Body of pancreas (tissue), 4 donors: Measurements from ENCODE around the gene SHISA5. TPM values are rescaled to one million over a fixed set of nuclear protein-coding genes. Genes with fewer than 3 reads are reported as not detected.
"Not testable (repeated sequence)": the region's sequence is repeated elsewhere in the genome, so short reads cannot be mapped to it uniquely, and the experiment has no call there.

Experiments used
- ATAC-seq: fragments of 150-250 bp; one replicate; pipeline ENCODE4 v1.9.1; 2016
- DNase-seq, 4 donors: peaks; one replicate each; pipeline ENCODE4 v3.0.0-alpha.2; 2019
- H3K27ac ChIP-seq, 4 donors: fragments of 200-600 bp; sonication (generic); 1 replicate in 3 of 4; 2 replicates in 1 of 4; pipeline versions ENCODE4 v1.5.1 to v1.6.1; 2016 to 2019; ENCODE audit warnings: mild to moderate bottlenecking in 1 of 4, mixed read lengths in 1 of 4, moderate library complexity in 1 of 4
- H3K27me3 ChIP-seq, 2 donors: fragments of 200-600 bp; sonication (generic); one replicate each; pipeline ENCODE4 v1.6.0; 2016; ENCODE audit warnings: mild to moderate bottlenecking in 1 of 2
- H3K36me3 ChIP-seq, 2 donors: fragments of 200-600 bp; sonication (generic); replicated peaks in 1 of 2; 2 replicates each; pipeline ENCODE4 v1.5.1; 2016; ENCODE audit warnings: low read depth in 2 of 2; ENCODE audit not compliant: insufficient read depth in 1 of 2
- H3K4me1 ChIP-seq: fragments of 200-600 bp; sonication (generic); one replicate; pipeline ENCODE4 v1.6.0; 2016
- H3K4me3 ChIP-seq, 2 donors: fragments of 200-600 bp; sonication (generic); 1 replicate in 1 of 2; 2 replicates in 1 of 2; pipeline ENCODE4 v1.5.1; 2016 to 2019
- H3K9me3 ChIP-seq, 3 donors: fragments of 200-600 bp; sonication (generic); 1 replicate in 2 of 3; 2 replicates in 1 of 3; pipeline ENCODE4 v1.5.1; 2016
- POLR2A ChIP-seq, 3 donors: fragments of 450-650 bp; IDR thresholded peaks; one replicate each; pipeline ENCODE4 v1.6.1; 2016; ENCODE audit warnings: antibody characterized with exemption in 3 of 3, mild to moderate bottlenecking in 2 of 3
- WGBS, 2 donors: methylation state at CpG; one replicate each; pipeline ENCODE4 v1.1.5; 2017; 5-methylcytosine and 5-hydroxymethylcytosine counted together
- intact Hi-C: fragments of 100-400 bp; cut with DNase I; formaldehyde crosslinking; loops from one replicate; pipeline ENCODE4 v1.15.1; 2023
- total RNA-seq, 2 donors: library from RNA; depleted of rRNA; stranded (reverse); fragments of >200 nt; gene quantifications; one replicate each; pipeline ENCODE4 v1.1.0, GENCODE V29; 2016
- TF ChIP-seq, protein P1 (sequence below), 7 experiments: fragments of 450-650 bp in 4 of 7; fragments of 200-600 bp in 3 of 7; sonication (generic) in 3 of 7; IDR thresholded peaks; one replicate each; pipeline ENCODE4 v1.5.1; 2016 to 2019; ENCODE audit warnings: antibody characterized with exemption in 7 of 7

SHISA5 gene
- total RNA-seq, 2 donors from 2014 or later: 46.5 to 48.5 TPM

GRCh38 chr3:48465531-48466378 is 38.2 kb downstream of the SHISA5 start:
- DNase-seq: peak; percentile 98 to 100 (median 100)
- Histone ChIP-seq H3K27me3 (no peaks in the 10 kb centered on the region), H3K4me3 (peak overlapping the region in 1 of 2 donors; percentile 17), H3K4me1 (peaks cover 55% of the 10 kb centered on the region), H3K36me3 (peaks cover under 1 to 2% of the 10 kb centered on the region in 2 donors), H3K27ac (peak overlapping the region; percentile 98 to 100 (median 99)), H3K9me3 (no peaks in the 10 kb centered on the region)
- intact Hi-C loops: no loop called here
- peak; percentile 93 for ATAC-seq
- peak; percentile 90 to 98 (median 96) for TF ChIP-seq POLR2A (IDR thresholded peaks at IDR 0.05)
- TF ChIP-seq, protein P1, sequence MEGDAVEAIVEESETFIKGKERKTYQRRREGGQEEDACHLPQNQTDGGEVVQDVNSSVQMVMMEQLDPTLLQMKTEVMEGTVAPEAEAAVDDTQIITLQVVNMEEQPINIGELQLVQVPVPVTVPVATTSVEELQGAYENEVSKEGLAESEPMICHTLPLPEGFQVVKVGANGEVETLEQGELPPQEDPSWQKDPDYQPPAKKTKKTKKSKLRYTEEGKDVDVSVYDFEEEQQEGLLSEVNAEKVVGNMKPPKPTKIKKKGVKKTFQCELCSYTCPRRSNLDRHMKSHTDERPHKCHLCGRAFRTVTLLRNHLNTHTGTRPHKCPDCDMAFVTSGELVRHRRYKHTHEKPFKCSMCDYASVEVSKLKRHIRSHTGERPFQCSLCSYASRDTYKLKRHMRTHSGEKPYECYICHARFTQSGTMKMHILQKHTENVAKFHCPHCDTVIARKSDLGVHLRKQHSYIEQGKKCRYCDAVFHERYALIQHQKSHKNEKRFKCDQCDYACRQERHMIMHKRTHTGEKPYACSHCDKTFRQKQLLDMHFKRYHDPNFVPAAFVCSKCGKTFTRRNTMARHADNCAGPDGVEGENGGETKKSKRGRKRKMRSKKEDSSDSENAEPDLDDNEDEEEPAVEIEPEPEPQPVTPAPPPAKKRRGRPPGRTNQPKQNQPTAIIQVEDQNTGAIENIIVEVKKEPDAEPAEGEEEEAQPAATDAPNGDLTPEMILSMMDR (IDR thresholded peaks at IDR 0.05): peak; percentile 60 to 98 (median 95)
- 0 to 1% methylated on average over 5 to 21 of the region's 21 CpGs for WGBS, 2 donors

GRCh38 chr3:48465237-48465530 is 38.8 kb downstream of the SHISA5 start:
- H3K9me3 ChIP-seq: no peaks in the 10 kb centered on the region

DNA sequence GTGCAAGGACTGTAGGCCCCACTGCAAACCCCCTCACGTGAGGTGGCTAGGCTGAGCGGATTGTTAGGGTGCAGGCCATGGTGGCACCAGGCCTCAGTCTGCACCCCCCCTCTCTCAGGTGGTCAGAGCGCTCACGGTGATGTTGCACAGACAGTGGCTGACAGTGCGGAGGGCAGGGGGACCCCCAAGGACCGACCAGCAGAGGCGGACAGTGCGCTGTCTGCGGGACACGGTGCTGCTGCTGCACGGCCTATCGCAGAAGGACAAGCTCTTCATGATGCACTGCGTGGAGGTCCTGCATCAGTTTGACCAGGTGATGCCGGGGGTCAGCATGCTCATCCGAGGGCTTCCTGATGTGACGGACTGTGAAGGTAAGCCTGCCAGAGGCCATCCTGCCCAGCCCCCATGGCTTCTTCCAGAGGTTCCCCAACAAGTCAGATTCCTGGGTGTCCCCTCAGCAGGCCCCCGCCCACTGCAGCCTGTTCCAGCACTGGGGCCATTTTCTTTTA is 39.2 kb downstream of the SHISA5 start:
- Histone ChIP-seq H3K27ac (peak overlapping the region; percentile 93 to 100 (median 99)), H3K27me3 (no peaks in the 10 kb centered on the region), H3K9me3 (no peaks in the 10 kb centered on the region), H3K36me3 (peaks cover 9 to 10% of the 10 kb centered on the region in 2 donors), H3K4me3 (no peak overlapping the region), H3K4me1 (peaks cover 45% of the 10 kb centered on the region)
- DNase-seq (peak in 1 of 4 donors; percentile 31), ATAC-seq (no peak)
- intact Hi-C loops: loop anchor here (5.0 kb wide), 3 partner anchors 43 to 98 kb away; partner anchors contain the start of gene UCN2
- TF ChIP-seq, protein P1 (IDR thresholded peaks at IDR 0.05): no peak
- no peak for TF ChIP-seq POLR2A (IDR thresholded peaks at IDR 0.05)
- 92 to 97% methylated on average over 10 to 17 of the region's 17 CpGs for WGBS, 2 donors

More at GRCh38 chr3:48465237-48465530, 38.8 kb downstream of the SHISA5 start:
- Histone ChIP-seq H3K4me3 (no peak overlapping the region), H3K27ac (peak overlapping the region; percentile 93 to 100 (median 99)), H3K27me3 (no peaks in the 10 kb centered on the region), H3K4me1 (peaks cover 49% of the 10 kb centered on the region), H3K36me3 (peaks cover 5 to 6% of the 10 kb centered on the region in 2 donors)
- WGBS, 2 donors: 9 to 12% methylated on average over 4 to 7 of the region's 7 CpGs
- ATAC-seq (peak; percentile 1), DNase-seq (no peak)
- intact Hi-C loops: no loop called here
- TF ChIP-seq, protein P1 (IDR thresholded peaks at IDR 0.05): no peak
- no peak for TF ChIP-seq POLR2A (IDR thresholded peaks at IDR 0.05)

- no peaks in the 10 kb centered on the region for H3K9me3 ChIP-seq
- 67 to 80% methylated on average over 1 to 9 of the region's 9 CpGs for WGBS, 2 donors
Measured at GRCh38 chr3:48463703-48464102, 40.3 kb downstream of the SHISA5 start.

DNA sequence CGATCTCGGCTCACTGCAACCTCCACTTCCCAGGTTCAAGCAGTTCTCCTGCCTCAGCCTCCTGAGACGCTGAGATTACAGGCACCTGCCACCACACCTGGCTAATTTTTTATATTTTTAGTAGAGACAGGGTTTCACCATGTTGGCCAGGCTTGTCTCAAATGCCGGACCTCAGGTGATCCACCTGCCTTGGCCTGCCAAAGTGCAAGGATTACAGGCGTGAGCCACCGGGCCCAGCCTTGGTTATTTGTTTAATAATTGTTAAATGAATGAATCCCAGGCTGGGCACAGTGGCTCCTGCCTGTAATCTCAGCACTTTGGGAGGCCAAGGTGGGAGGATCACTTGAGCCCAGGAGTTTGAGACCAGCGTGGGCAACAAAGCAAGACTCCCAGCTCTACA is 42.2 kb downstream of the SHISA5 start:
- ATAC-seq, H3K4me3 ChIP-seq, DNase-seq, H3K9me3 ChIP-seq, H3K27ac ChIP-seq, H3K27me3 ChIP-seq: not testable (repeated sequence)
- intact Hi-C loops: loop anchor here (5.0 kb wide), 3 partner anchors 46 to 101 kb away; partner anchors contain the start of gene UCN2
- WGBS, 2 donors: 78 to 84% methylated on average over 7 of the region's 7 CpGs
- H3K36me3 ChIP-seq: peaks cover 10 to 15% of the 10 kb centered on the region in 2 donors
- peaks cover 15% of the 10 kb centered on the region for H3K4me1 ChIP-seq

More at GRCh38 chr3:48463703-48464102, 40.3 kb downstream of the SHISA5 start:
- Histone ChIP-seq H3K4me1 (peaks cover 34% of the 10 kb centered on the region), H3K36me3 (peaks cover 10 to 12% of the 10 kb centered on the region in 2 donors), H3K27me3 (no peaks in the 10 kb centered on the region), H3K4me3 (no peak overlapping the region), H3K27ac (no peak overlapping the region)
- intact Hi-C loops: loop anchor here (5.0 kb wide), 3 partner anchors 44 to 99 kb away; partner anchors contain the start of gene UCN2
- DNase-seq (no peak), ATAC-seq (no peak)
- TF ChIP-seq, protein P1 (IDR thresholded peaks at IDR 0.05): no peak
- no peak for TF ChIP-seq POLR2A (IDR thresholded peaks at IDR 0.05)
